Prostate gland (tissue), 2 donors: ENCODE measurements around the gene ATP6V1G2.

Experiments used
- POLR2A ChIP-seq: fragments of 450-650 bp; IDR thresholded peaks from one replicate; pipeline ENCODE4 v1.6.1; 2016; ENCODE audit warnings: antibody characterized with exemption, mild to moderate bottlenecking
- POLR2AphosphoS5 ChIP-seq: sonication (generic); formaldehyde crosslinking; IDR thresholded peaks from one replicate; pipeline ENCODE4 v1.6.1; 2017; ENCODE audit warnings: antibody characterized with exemption
- TF ChIP-seq, protein P1 (sequence below), 4 experiments: fragments of 200-600 bp in 2 of 4; fragments of 450-650 bp in 2 of 4; sonication (generic) in 2 of 4; IDR thresholded peaks; 1 replicate in 3 of 4; 2 replicates in 1 of 4; pipeline ENCODE4 v1.5.1; 2016 to 2019; ENCODE audit warnings: antibody characterized with exemption in 4 of 4, mild to moderate bottlenecking in 2 of 4, moderate library complexity in 2 of 4

DNA sequence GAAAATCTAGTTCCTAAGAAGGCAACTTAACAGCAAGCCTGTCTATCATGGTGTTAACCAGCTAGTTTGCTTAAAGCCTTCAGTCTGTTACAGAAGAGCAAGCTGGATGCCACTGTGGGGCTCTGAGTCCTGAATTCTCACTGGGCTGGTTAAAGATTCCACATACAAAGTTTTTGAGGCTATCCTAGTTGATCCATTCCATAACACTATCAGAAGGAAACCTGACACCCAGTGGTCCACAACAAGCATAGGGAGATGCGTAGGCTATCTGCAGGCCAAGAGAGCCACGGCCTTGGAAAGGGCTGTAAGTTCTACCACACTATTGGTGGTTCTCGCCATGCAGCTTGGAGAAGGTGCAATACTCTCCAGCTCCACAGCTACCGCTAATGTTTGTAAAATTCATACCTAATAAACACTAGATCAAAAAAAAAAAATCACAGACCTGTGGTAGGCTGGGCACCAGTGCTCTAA is 18.1 kb downstream of the ATP6V1G2 start:
- no peak for TF ChIP-seq POLR2AphosphoS5
- TF ChIP-seq, protein P1, sequence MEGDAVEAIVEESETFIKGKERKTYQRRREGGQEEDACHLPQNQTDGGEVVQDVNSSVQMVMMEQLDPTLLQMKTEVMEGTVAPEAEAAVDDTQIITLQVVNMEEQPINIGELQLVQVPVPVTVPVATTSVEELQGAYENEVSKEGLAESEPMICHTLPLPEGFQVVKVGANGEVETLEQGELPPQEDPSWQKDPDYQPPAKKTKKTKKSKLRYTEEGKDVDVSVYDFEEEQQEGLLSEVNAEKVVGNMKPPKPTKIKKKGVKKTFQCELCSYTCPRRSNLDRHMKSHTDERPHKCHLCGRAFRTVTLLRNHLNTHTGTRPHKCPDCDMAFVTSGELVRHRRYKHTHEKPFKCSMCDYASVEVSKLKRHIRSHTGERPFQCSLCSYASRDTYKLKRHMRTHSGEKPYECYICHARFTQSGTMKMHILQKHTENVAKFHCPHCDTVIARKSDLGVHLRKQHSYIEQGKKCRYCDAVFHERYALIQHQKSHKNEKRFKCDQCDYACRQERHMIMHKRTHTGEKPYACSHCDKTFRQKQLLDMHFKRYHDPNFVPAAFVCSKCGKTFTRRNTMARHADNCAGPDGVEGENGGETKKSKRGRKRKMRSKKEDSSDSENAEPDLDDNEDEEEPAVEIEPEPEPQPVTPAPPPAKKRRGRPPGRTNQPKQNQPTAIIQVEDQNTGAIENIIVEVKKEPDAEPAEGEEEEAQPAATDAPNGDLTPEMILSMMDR (IDR thresholded peaks at IDR 0.05): no peak
- TF ChIP-seq POLR2A: no peak
